Colonic mucosa (tissue), 4 donors: ENCODE data around the gene PIEZO1. TPM values are rescaled to one million over a fixed set of nuclear protein-coding genes. Genes with fewer than 3 reads are reported as not detected.

Experiments
- DNase-seq: peaks from one replicate; pipeline ENCODE4 v3.0.0-alpha.2; 2020
- H3K27ac ChIP-seq: fragments of 200-600 bp; one replicate; pipeline ENCODE4 v1.8.0; 2021
- H3K27me3 ChIP-seq: fragments of 200-600 bp; one replicate; pipeline ENCODE4 v1.8.0; 2021
- H3K36me3 ChIP-seq: fragments of 200-600 bp; one replicate; pipeline ENCODE4 v1.8.0; 2021
- H3K4me1 ChIP-seq: fragments of 200-600 bp; one replicate; pipeline ENCODE4 v1.8.0; 2021; ENCODE audit warnings: mild to moderate bottlenecking
- H3K4me3 ChIP-seq: fragments of 200-600 bp; one replicate; pipeline ENCODE4 v1.8.0; 2021
- H3K9ac ChIP-seq, 2 donors: one replicate each; pipeline ENCODE4 v1.7.0; 2013; ENCODE audit warnings: control low read depth in 2 of 2, low read depth in 2 of 2, low read length in 2 of 2
- H3K9me3 ChIP-seq: fragments of 200-600 bp; one replicate; pipeline ENCODE4 v1.8.0; 2021
- CTCF ChIP-seq: fragments of 200-600 bp; IDR thresholded peaks from one replicate; pipeline ENCODE4 v1.8.0; 2022; ENCODE audit warnings: antibody characterized with exemption, mild to moderate bottlenecking
- intact Hi-C: fragments of 100-400 bp; cut with DNase I; formaldehyde crosslinking; loops from one replicate; pipeline ENCODE4 v1.14.1; 2022
- total RNA-seq, 2 donors: library from RNA; stranded (reverse); fragmentation: NEBNext Ultra II Directional in 1 of 2; extraction: Animal tissue kit (Norgen Biotek cat#: 25700) in 1 of 2; gene quantifications; one replicate each; pipeline ENCODE4 v1.2.1, GENCODE V29; 2021
- donor health status: healthy.
- donor health status: DM: no; HTN: no; CAD: no.
- donor health status: DM: no; HTN: no; CAD: no.

PIEZO1 gene
- total RNA-seq, 2 donors from 2014 or later = 104 to 118 TPM

- H3K4me1 ChIP-seq = peaks cover 38% of the 10 kb centered on the region
- H3K36me3 ChIP-seq = no peaks in the 10 kb centered on the region
- no peak for DNase-seq
- H3K27me3 ChIP-seq = no peaks in the 10 kb centered on the region
- peak overlapping the region; percentile 38 to 51 for H3K9ac ChIP-seq
- no peak for TF ChIP-seq CTCF
- no peaks in the 10 kb centered on the region for H3K9me3 ChIP-seq
- H3K4me3 ChIP-seq = peak overlapping the region; percentile 8
- peak overlapping the region; percentile 77 for H3K27ac ChIP-seq
- intact Hi-C loops = no loop called here
These were observed 13.7 kb downstream of the PIEZO1 start for GRCh38 chr16:88771294-88771772.

- peaks cover 38% of the 10 kb centered on the region for H3K4me1 ChIP-seq
- intact Hi-C loops = no loop called here
- DNase-seq = peak; percentile 76
- TF ChIP-seq CTCF = no peak
- peak overlapping the region; percentile 77 for H3K27ac ChIP-seq
- H3K36me3 ChIP-seq = no peaks in the 10 kb centered on the region
- H3K4me3 ChIP-seq = peak overlapping the region; percentile 8
- no peaks in the 10 kb centered on the region for H3K9me3 ChIP-seq
- H3K9ac ChIP-seq = peak overlapping the region; percentile 38 to 51
- H3K27me3 ChIP-seq = no peaks in the 10 kb centered on the region
These were observed 14.3 kb downstream of the PIEZO1 start for GRCh38 chr16:88770461-88771293.

GRCh38 chr16:88769617-88770460 lies 15.2 kb downstream of the PIEZO1 start:
- TF ChIP-seq CTCF = no peak
- Histone ChIP-seq H3K27me3 (no peaks in the 10 kb centered on the region), H3K27ac (peak overlapping the region; percentile 77), H3K4me1 (peaks cover 38% of the 10 kb centered on the region), H3K9ac (peak overlapping the region; percentile 38 to 51), H3K4me3 (peak overlapping the region; percentile 8), H3K9me3 (no peaks in the 10 kb centered on the region), H3K36me3 (no peaks in the 10 kb centered on the region)
- intact Hi-C loops = no loop called here
- peak; percentile 76 for DNase-seq

- Histone ChIP-seq H3K9me3 (no peaks in the 10 kb centered on the region), H3K4me1 (peaks cover 41% of the 10 kb centered on the region), H3K27me3 (no peaks in the 10 kb centered on the region), H3K27ac (peak overlapping the region; percentile 20), H3K9ac (peak overlapping the region; percentile 24 to 34), H3K36me3 (no peaks in the 10 kb centered on the region), H3K4me3 (no peak overlapping the region)
- intact Hi-C loops = no loop called here
- peak; percentile 55 for DNase-seq
- TF ChIP-seq CTCF = no peak
These were observed 16.8 kb downstream of the PIEZO1 start for GRCh38 chr16:88768071-88768783.

- Histone ChIP-seq H3K9me3 (no peaks in the 10 kb centered on the region), H3K27me3 (no peaks in the 10 kb centered on the region), H3K4me1 (peaks cover 37% of the 10 kb centered on the region), H3K36me3 (no peaks in the 10 kb centered on the region), H3K9ac (no peak overlapping the region), H3K27ac (peak overlapping the region; percentile 20), H3K4me3 (no peak overlapping the region)
- intact Hi-C loops = no loop called here
- no peak for TF ChIP-seq CTCF
- DNase-seq = no peak
These were observed 17.4 kb downstream of the PIEZO1 start for GRCh38 chr16:88767546-88768070.
